Stomach (tissue), 9 donors: ENCODE data around the gene MUC20. TPM values are rescaled to one million over a fixed set of nuclear protein-coding genes. Genes with fewer than 3 reads are reported as not detected.

Source experiments
- DNase-seq, 2 donors: peaks; one replicate each; pipeline versions ENCODE4 v3.0.0 to v3.0.0-alpha.2; 2013 to 2019
- H3K27ac ChIP-seq, 5 donors: fragments of 200-600 bp in 4 of 5; sonication (generic) in 4 of 5; one replicate each; pipeline ENCODE4 v1.5.1; 2013 to 2019; ENCODE audit warnings: mild to moderate bottlenecking in 1 of 5, moderate library complexity in 1 of 5
- H3K27me3 ChIP-seq, 3 donors: fragments of 200-600 bp; sonication (generic); one replicate each; pipeline ENCODE4 v1.5.1; 2017 to 2019; ENCODE audit warnings: mixed run types in 1 of 3
- H3K36me3 ChIP-seq, 4 donors: fragments of 200-600 bp; sonication (generic); 1 replicate in 3 of 4; 2 replicates in 1 of 4; pipeline ENCODE4 v1.5.1; 2016 to 2019
- H3K4me1 ChIP-seq, 4 donors: fragments of 200-600 bp; sonication (generic); one replicate each; pipeline ENCODE4 v1.5.1; 2016 to 2019
- H3K4me3 ChIP-seq, 4 donors: fragments of 200-600 bp; sonication (generic) in 3 of 4; one replicate each; pipeline ENCODE4 v1.5.1; 2016 to 2019; ENCODE audit warnings: mild to moderate bottlenecking in 1 of 4
- H3K9me3 ChIP-seq, 4 donors: fragments of 200-600 bp; sonication (generic); one replicate each; pipeline ENCODE4 v1.5.1; 2016 to 2019
- EP300 ChIP-seq: sonication (generic); formaldehyde crosslinking; IDR thresholded peaks from one replicate; pipeline ENCODE4 v1.6.1; 2017; ENCODE audit warnings: antibody characterized with exemption
- POLR2A ChIP-seq, 4 donors: fragments of 450-650 bp; IDR thresholded peaks; one replicate each; pipeline ENCODE4 v1.6.1; 2016; ENCODE audit warnings: antibody characterized with exemption in 4 of 4, control low read depth in 2 of 4, mild to moderate bottlenecking in 1 of 4, moderate library complexity in 1 of 4
- POLR2AphosphoS5 ChIP-seq, 3 donors: sonication (generic); formaldehyde crosslinking; IDR thresholded peaks; one replicate each; pipeline ENCODE4 v1.6.1; 2016; ENCODE audit warnings: antibody characterized with exemption in 3 of 3
- WGBS, 5 donors: extraction: QIAGEN DNeasy Blood & Tissue Kit in 3 of 5; methylation state at CpG; one replicate each; pipeline versions ENCODE4 v1.1.5 to v1.1.7; 2013 to 2018; 5-methylcytosine and 5-hydroxymethylcytosine counted together
- intact Hi-C: fragments of 100-400 bp; cut with DNase I; formaldehyde crosslinking; loops from one replicate; pipeline ENCODE4 v1.15.1; 2023; ENCODE audit warnings: low total_unique reads
- polyA plus RNA-seq, 3 donors: library from polyadenylated mRNA; stranded (reverse); fragments of 200-250 nt; gene quantifications; one replicate each; pipeline ENCODE4 v1.2.3, GENCODE V29; 2013
- total RNA-seq, 5 donors: library from RNA; depleted of rRNA; stranded (reverse); fragments of >200 nt; gene quantifications; one replicate each; pipeline versions ENCODE4 v1.1.0 to v1.2.3, GENCODE V29; 2014 to 2016
- TF ChIP-seq, protein P1 (sequence below), 7 experiments: fragments of 450-650 bp in 4 of 7; fragments of 200-600 bp in 3 of 7; sonication (generic) in 3 of 7; IDR thresholded peaks; one replicate each; pipeline ENCODE4 v1.5.1; 2016 to 2019; ENCODE audit warnings: antibody characterized with exemption in 7 of 7, control low read depth in 2 of 7, mild to moderate bottlenecking in 1 of 7
- donor health status: healthy with polysubstance abuse.
- donor health status: Bipolar disorder and iron deficiency.
- donor health status: healthy.

MUC20 gene
- total and polyA plus RNA-seq, 8 donors, result 3.8 to 64.8 (median 17.1) TPM

DNA sequence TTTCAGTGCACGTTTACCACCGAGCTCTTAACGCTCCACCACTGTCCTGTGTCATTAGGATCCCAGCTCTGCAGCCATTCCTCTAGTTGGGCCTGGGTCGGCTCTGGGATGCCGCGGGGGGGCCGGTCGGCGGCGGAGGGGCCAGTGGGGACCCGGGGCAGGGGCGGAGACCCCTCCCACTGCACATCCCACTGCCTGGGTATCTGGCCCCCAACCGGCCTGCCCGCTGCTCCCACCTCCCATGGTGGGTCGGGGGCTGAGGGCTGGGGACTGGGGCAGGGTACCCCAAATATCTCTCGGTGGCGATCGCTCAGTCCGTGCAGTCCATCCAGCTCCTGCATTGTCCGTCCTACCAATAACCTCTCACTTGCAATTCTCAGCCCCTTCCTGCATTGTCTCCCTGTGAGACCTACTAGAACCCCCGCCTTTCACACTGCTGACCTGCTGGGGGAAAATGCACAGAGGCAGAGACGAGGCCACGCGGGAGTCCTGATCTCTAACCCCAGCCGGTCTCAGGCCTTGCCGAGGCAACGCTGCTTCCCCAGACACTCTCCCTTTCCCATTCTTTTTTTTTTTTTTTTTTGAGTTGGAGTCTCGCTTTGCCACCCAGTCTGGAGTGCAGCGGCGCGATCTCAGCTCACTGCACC, 24.0 kb upstream of the MUC20 start:
- H3K27me3 ChIP-seq, result no peaks in the 10 kb centered on the region
- no peaks in the 10 kb centered on the region for H3K9me3 ChIP-seq

DNA sequence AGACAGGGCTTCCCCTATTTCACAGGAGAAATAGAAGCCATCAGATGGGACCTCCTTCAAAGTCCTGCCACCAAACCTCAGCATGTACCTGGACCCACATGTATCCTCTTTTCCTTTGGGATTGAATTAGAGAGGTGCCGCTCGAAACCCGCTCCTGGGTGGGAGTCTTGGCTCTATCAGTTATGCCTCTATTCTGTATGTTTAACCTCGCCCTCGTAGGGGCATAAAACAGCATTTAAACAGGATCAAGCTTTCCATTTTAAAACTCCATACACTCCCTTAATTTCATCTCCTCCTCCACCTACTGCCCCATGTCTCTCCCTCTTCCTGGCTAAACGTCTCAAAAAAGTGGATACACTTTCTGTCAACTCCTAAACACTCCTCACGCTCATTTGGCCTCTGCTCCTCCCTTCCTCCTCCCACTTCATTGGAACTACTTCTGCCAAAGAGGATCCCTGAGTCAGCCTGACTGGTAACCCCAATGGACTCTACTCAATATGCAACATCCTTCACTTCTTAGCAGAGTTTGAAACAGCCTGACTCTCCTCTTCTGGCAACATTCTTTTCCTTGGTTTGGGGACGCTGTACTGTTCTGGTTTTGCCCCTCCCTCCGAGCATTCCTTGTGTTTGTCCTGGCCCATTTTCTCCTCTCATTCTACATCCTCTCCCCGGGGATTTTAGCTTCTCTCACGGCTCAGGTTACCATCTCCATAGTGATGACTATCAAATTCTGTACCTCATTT, 23.0 kb upstream of the MUC20 start:
- Histone ChIP-seq H3K4me3 (no peak overlapping the region), H3K9me3 (no peaks in the 10 kb centered on the region), H3K27me3 (no peaks in the 10 kb centered on the region), H3K27ac (no peak overlapping the region), H3K36me3 (peaks cover 6 to 64% (median 52%) of the 10 kb centered on the region in 4 donors), H3K4me1 (peaks cover 0 to 5% (median 0%) of the 10 kb centered on the region in 4 donors)
- no peak for TF ChIP-seq EP300
- TF ChIP-seq, protein P1, sequence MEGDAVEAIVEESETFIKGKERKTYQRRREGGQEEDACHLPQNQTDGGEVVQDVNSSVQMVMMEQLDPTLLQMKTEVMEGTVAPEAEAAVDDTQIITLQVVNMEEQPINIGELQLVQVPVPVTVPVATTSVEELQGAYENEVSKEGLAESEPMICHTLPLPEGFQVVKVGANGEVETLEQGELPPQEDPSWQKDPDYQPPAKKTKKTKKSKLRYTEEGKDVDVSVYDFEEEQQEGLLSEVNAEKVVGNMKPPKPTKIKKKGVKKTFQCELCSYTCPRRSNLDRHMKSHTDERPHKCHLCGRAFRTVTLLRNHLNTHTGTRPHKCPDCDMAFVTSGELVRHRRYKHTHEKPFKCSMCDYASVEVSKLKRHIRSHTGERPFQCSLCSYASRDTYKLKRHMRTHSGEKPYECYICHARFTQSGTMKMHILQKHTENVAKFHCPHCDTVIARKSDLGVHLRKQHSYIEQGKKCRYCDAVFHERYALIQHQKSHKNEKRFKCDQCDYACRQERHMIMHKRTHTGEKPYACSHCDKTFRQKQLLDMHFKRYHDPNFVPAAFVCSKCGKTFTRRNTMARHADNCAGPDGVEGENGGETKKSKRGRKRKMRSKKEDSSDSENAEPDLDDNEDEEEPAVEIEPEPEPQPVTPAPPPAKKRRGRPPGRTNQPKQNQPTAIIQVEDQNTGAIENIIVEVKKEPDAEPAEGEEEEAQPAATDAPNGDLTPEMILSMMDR (IDR thresholded peaks at IDR 0.05), result no peak
- TF ChIP-seq POLR2AphosphoS5 (IDR thresholded peaks at IDR 0.05), result peak in 1 of 3 donors; percentile 63
- TF ChIP-seq POLR2A (IDR thresholded peaks at IDR 0.05), result no peak
- no peak for DNase-seq
- WGBS, 5 donors, result 60 to 75% (median 68%) methylated on average over 11 of the region's 11 CpGs
- intact Hi-C loops, result no loop called here

More for the DNA sequence above, 24.0 kb upstream of the MUC20 start:
- H3K36me3 ChIP-seq, result peaks cover 16 to 74% (median 62%) of the 10 kb centered on the region in 4 donors
- WGBS, 5 donors, result 86 to 93% (median 91%) methylated on average over 31 of the region's 31 CpGs
- intact Hi-C loops, result no loop called here
- H3K4me3 ChIP-seq, result no peak overlapping the region
- H3K27ac ChIP-seq, result no peak overlapping the region
- H3K4me1 ChIP-seq, result peaks cover 0 to 5% (median 0%) of the 10 kb centered on the region in 4 donors
- no peak for DNase-seq
- TF ChIP-seq POLR2A (IDR thresholded peaks at IDR 0.05), result no peak
- no peak for TF ChIP-seq POLR2AphosphoS5 (IDR thresholded peaks at IDR 0.05)
- TF ChIP-seq, protein P1 (IDR thresholded peaks at IDR 0.05), result no peak
- TF ChIP-seq EP300, result no peak

DNA sequence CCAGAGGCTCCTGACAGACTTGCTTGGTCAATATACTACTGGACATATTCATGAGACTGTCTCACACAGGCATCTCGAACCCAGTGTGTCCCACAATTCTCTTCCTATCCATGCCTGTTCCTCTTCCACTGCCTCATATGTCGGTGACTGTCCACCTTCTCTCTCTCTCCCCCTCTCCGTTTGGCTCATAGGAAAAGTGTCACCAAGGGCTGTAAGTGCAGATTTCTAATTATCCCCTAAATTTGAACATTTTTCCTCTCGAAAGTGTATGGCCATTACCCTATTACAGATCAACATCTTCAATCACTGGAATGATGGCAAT, 22.5 kb upstream of the MUC20 start:
- DNase-seq, result no peak
- Histone ChIP-seq H3K27me3 (no peaks in the 10 kb centered on the region), H3K9me3 (no peaks in the 10 kb centered on the region), H3K36me3 (peaks cover 1 to 59% (median 47%) of the 10 kb centered on the region in 4 donors), H3K4me3 (no peak overlapping the region), H3K4me1 (peaks cover 0 to 5% (median 0%) of the 10 kb centered on the region in 4 donors), H3K27ac (no peak overlapping the region)
- intact Hi-C loops, result no loop called here
- TF ChIP-seq, protein P1 (IDR thresholded peaks at IDR 0.05), result no peak
- TF ChIP-seq POLR2AphosphoS5 (IDR thresholded peaks at IDR 0.05), result no peak
- no peak for TF ChIP-seq POLR2A (IDR thresholded peaks at IDR 0.05)
- no peak for TF ChIP-seq EP300
- WGBS, 5 donors, result 87 to 92% (median 89%) methylated on average over 4 of the region's 4 CpGs

DNA sequence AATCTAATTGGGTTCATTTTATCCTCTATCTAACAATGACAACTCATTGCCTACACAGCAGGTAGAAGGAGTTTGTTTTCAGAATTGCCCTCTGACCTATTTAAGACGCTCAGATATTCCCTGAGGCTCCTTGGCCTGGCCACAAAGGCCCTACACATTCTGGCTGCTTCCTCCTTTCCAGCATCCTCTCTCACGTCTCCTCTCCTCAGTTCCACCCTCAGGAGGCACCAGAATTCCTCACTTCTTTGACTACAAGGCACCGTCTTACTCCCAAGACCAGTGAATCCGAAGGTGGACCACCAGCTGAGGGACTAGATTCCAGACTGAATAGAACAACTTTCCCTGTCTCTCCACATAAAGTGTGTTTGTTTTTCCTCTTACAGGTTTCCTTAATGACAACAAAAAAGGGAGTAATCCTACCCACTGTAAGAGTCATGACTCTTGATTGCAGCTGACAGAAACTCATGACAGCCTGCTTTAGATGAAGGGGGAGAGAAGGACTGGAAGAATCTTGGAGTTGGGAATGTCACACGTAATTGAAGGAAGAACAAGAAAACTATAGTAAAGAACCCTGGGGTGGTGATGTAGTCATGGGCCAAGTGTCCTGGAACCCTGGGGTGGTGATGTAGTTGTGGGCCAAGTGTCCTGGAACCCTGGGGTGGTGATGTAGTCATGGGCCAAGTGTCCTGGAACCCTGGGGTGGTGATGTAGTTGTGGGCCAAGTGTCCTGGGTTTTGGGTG, 22.0 kb upstream of the MUC20 start:
- H3K36me3 ChIP-seq, result peaks cover 0 to 54% (median 42%) of the 10 kb centered on the region in 4 donors
- no peaks in the 10 kb centered on the region for H3K9me3 ChIP-seq
- DNase-seq, result no peak
- TF ChIP-seq EP300, result no peak
- TF ChIP-seq POLR2A (IDR thresholded peaks at IDR 0.05), result no peak
- TF ChIP-seq POLR2AphosphoS5 (IDR thresholded peaks at IDR 0.05), result no peak
- TF ChIP-seq, protein P1 (IDR thresholded peaks at IDR 0.05), result no peak
- intact Hi-C loops, result no loop called here
- H3K4me3 ChIP-seq, result no peak overlapping the region
- H3K27ac ChIP-seq, result no peak overlapping the region
- H3K4me1 ChIP-seq, result peaks cover 0 to 5% (median 0%) of the 10 kb centered on the region in 4 donors
- H3K27me3 ChIP-seq, result no peaks in the 10 kb centered on the region
- WGBS, 5 donors, result 66 to 72% (median 68%) methylated on average over 5 of the region's 5 CpGs
